ENCODE results near the gene HMGN5.

HMGN5 gene

DNA sequence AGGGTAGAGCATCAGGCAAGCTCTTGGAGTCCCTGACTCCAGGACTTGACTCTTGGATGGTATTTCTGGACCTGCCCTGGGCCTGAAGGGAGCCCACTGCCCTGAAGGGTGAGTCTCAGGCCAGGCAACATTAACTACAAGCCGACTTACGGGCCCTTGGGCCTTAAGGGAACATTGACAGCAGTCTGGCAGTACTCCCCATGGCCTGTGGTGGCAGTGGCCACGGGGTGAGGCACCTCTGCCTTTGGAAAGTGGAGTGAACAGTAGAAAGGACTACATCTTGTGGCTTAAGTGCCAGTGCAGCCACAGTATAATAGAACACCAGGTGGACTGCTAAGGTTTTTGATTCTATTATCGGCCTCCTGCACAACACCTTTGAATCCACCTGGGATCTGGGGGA is 36.5 kb upstream of the HMGN5 start:
- Histone ChIP-seq H3K27me3 (ENCODE audit: control insufficient read depth, low read length) (no peaks in the 10 kb centered on the region), H4K20me1 (ENCODE audit: control insufficient read depth, insufficient read depth, low read depth, low read length) (no peaks in the 10 kb centered on the region), H3K9me2 (replicated peaks; ENCODE audit: control insufficient read depth, low read length) (no peaks in the 10 kb centered on the region), H3K4me3 (ENCODE audit: low read length) (no peak overlapping the region), H3K9me3 (ENCODE audit: control insufficient read depth, insufficient read depth, low read length) (peaks cover 12% of the 10 kb centered on the region; the same call in 1 of the 2 replicates), H3K79me2 (ENCODE audit: control insufficient read depth, low read length) (peaks cover 4% of the 10 kb centered on the region), H3F3A (ENCODE audit: control insufficient read depth, insufficient read depth) (no peaks in the 10 kb centered on the region), H3K27ac (ENCODE audit: low read depth, low read length) (no peak overlapping the region), H3K36me3 (ENCODE audit: control insufficient read depth, low read length) (peaks cover 4% of the 10 kb centered on the region), H3K4me2 (ENCODE audit: low read length) (no peak overlapping the region), H3K4me1 (ENCODE audit: control insufficient read depth, low read length) (no peaks in the 10 kb centered on the region)
- TF ChIP-seq CTCF (IDR thresholded peaks at IDR 0.05; ENCODE audit: low read depth, low read length, poor library complexity, severe bottlenecking) = no peak
- TF ChIP-seq EZH2phosphoT487 (IDR thresholded peaks at IDR 0.05; ENCODE audit: borderline replicate concordance, low read length) = no peak

DNA sequence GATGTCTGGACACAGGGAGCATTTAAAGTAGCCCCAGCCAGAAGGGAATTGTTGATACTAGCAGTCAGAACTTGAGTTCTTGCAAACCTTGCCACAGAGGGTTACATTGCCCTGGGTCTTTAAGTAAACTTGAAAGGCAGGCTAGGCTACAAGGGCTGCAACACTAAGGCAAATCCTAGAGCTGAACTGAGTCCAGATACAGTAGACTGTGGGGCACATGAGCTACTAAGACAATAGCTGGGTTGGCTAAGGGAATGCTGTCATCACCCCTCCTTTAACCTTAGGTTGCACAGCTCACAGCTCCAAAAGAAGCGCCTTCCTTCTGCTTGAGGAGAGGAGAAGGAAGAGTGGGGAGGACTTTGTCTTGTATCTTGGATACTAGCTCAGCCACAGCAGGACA is 35.8 kb upstream of the HMGN5 start:
- no peak overlapping the region for H3K4me2 ChIP-seq (ENCODE audit: low read length)
- H3K9me2 ChIP-seq (replicated peaks; ENCODE audit: control insufficient read depth, low read length) = no peaks in the 10 kb centered on the region
- no peaks in the 10 kb centered on the region for H3F3A ChIP-seq (ENCODE audit: control insufficient read depth, insufficient read depth)
- H4K20me1 ChIP-seq (ENCODE audit: control insufficient read depth, insufficient read depth, low read depth, low read length) = no peaks in the 10 kb centered on the region
- H3K4me1 ChIP-seq (ENCODE audit: control insufficient read depth, low read length) = no peaks in the 10 kb centered on the region
- H3K27me3 ChIP-seq (ENCODE audit: control insufficient read depth, low read length) = no peaks in the 10 kb centered on the region
- H3K79me2 ChIP-seq (ENCODE audit: control insufficient read depth, low read length) = peaks cover 6% of the 10 kb centered on the region
- peaks cover 12% of the 10 kb centered on the region; the same call in 1 of the 2 replicates for H3K9me3 ChIP-seq (ENCODE audit: control insufficient read depth, insufficient read depth, low read length)
- H3K27ac ChIP-seq (ENCODE audit: low read depth, low read length) = no peak overlapping the region
- no peak overlapping the region for H3K4me3 ChIP-seq (ENCODE audit: low read length)
- peaks cover 4% of the 10 kb centered on the region for H3K36me3 ChIP-seq (ENCODE audit: control insufficient read depth, low read length)
- TF ChIP-seq CTCF (IDR thresholded peaks at IDR 0.05; ENCODE audit: low read depth, low read length, poor library complexity, severe bottlenecking) (no peak), EZH2phosphoT487 (IDR thresholded peaks at IDR 0.05; ENCODE audit: borderline replicate concordance, low read length) (no peak)

- H4K20me1 ChIP-seq (ENCODE audit: control insufficient read depth, insufficient read depth, low read depth, low read length) = no peaks in the 10 kb centered on the region
- H3K27me3 ChIP-seq (ENCODE audit: control insufficient read depth, low read length) = no peaks in the 10 kb centered on the region
- H3K4me3 ChIP-seq (ENCODE audit: low read length) = no peak overlapping the region
- no peaks in the 10 kb centered on the region; the same call in 1 of the 2 replicates for H3K36me3 ChIP-seq (ENCODE audit: control insufficient read depth, low read length)
- TF ChIP-seq CTCF (IDR thresholded peaks at IDR 0.05; ENCODE audit: low read depth, low read length, poor library complexity, severe bottlenecking) = no peak
- no peak for TF ChIP-seq EZH2phosphoT487 (IDR thresholded peaks at IDR 0.05; ENCODE audit: borderline replicate concordance, low read length)
- H3K9me2 ChIP-seq (replicated peaks; ENCODE audit: control insufficient read depth, low read length) = no peaks in the 10 kb centered on the region
- H3K4me1 ChIP-seq (ENCODE audit: control insufficient read depth, low read length) = no peaks in the 10 kb centered on the region
- H3K27ac ChIP-seq (ENCODE audit: low read depth, low read length) = no peak overlapping the region
- H3K79me2 ChIP-seq (ENCODE audit: control insufficient read depth, low read length) = peaks cover 15% of the 10 kb centered on the region
- no peaks in the 10 kb centered on the region for H3F3A ChIP-seq (ENCODE audit: control insufficient read depth, insufficient read depth)
- no peaks in the 10 kb centered on the region for H3K9me3 ChIP-seq (ENCODE audit: control insufficient read depth, insufficient read depth, low read length)
- H3K4me2 ChIP-seq (ENCODE audit: low read length) = no peak overlapping the region
Measured at GRCh38 chrX:81232218-81232617, 30.5 kb upstream of the HMGN5 start.
